SK-N-SH treated with all-trans-retinoic acid at 6 μM for 48 hours (cell line): ENCODE results near the gene NAA15.
"Not testable (repeated sequence)": the region's sequence is repeated elsewhere in the genome, so short reads cannot be mapped to it uniquely, and the experiment has no call there.

ENCODE experiments used
- ATAC-seq: fragments of 200-7000 bp; cut with Tn5 transposase; 3 replicates; pipeline ENCODE4 v1.9.1; 2020; ENCODE audit warnings: mild to moderate bottlenecking, moderate library complexity
- BACH2 ChIP-seq: fragments of 250-450 bp; sonication (Bioruptor Pico); IDR thresholded peaks from 2 replicates; pipeline ENCODE4 v1.9.0; 2021; ENCODE audit warnings: mild to moderate bottlenecking, borderline replicate concordance
- CSDC2 ChIP-seq: fragments of 250-450 bp; sonication (Bioruptor Pico); IDR thresholded peaks from 2 replicates; pipeline ENCODE4 v1.5.0; 2020; ENCODE audit warnings: mild to moderate bottlenecking, moderate library complexity
- CSRNP3 ChIP-seq: fragments of 250-450 bp; sonication (Bioruptor Pico); IDR thresholded peaks from 2 replicates; pipeline ENCODE4 v1.5.1; 2021; ENCODE audit warnings: mild to moderate bottlenecking, moderate library complexity
- ESRRG ChIP-seq: fragments of 250-450 bp; sonication (Bioruptor Pico); IDR thresholded peaks from 2 replicates; pipeline ENCODE4 v1.6.1; 2021; ENCODE audit warnings: mild to moderate bottlenecking
- GLIS3 ChIP-seq: fragments of 250-450 bp; sonication (Bioruptor Pico); IDR thresholded peaks from 2 replicates; pipeline ENCODE4 v1.5.0; 2020; ENCODE audit warnings: mild to moderate bottlenecking, moderate library complexity
- ISL1 ChIP-seq: fragments of 250-450 bp; sonication (Bioruptor Pico); IDR thresholded peaks from 2 replicates; pipeline ENCODE4 v2.1.2; 2022; ENCODE audit warnings: mild to moderate bottlenecking, moderate library complexity
- OSR1 ChIP-seq: fragments of 250-450 bp; sonication (Bioruptor Pico); IDR thresholded peaks from 2 replicates; pipeline ENCODE4 v1.8.0; 2022; ENCODE audit warnings: moderate library complexity, mild to moderate bottlenecking, inconsistent platforms
- PPARA ChIP-seq: fragments of 250-450 bp; sonication (Bioruptor Pico); IDR thresholded peaks from 2 replicates; pipeline ENCODE4 v1.5.0; 2020; ENCODE audit warnings: mild to moderate bottlenecking, borderline replicate concordance
- RARB ChIP-seq: fragments of 250-450 bp; sonication (Bioruptor Pico); IDR thresholded peaks from 2 replicates; pipeline ENCODE4 v1.8.0; 2021; ENCODE audit warnings: mild to moderate bottlenecking, moderate library complexity
- SNAI2 ChIP-seq: fragments of 250-450 bp; sonication (Bioruptor Pico); IDR thresholded peaks from 2 replicates; pipeline ENCODE4 v1.5.0; 2020; ENCODE audit warnings: mild to moderate bottlenecking, moderate library complexity
- TCF4 ChIP-seq: fragments of 250-450 bp; sonication (Bioruptor Pico); IDR thresholded peaks from 2 replicates; pipeline ENCODE4 v1.8.0; 2021; ENCODE audit warnings: mild to moderate bottlenecking, moderate library complexity, borderline replicate concordance
- TOX ChIP-seq: fragments of 250-450 bp; sonication (Bioruptor Pico); IDR thresholded peaks from 2 replicates; pipeline ENCODE4 v1.8.0; 2021; ENCODE audit warnings: mild to moderate bottlenecking, moderate library complexity, borderline replicate concordance
- TSHZ2 ChIP-seq: fragments of 250-450 bp; sonication (Bioruptor Pico); IDR thresholded peaks from 2 replicates; pipeline ENCODE4 v1.5.0; 2020; ENCODE audit warnings: mild to moderate bottlenecking, moderate library complexity
- ZC3H10 ChIP-seq: fragments of 250-450 bp; sonication (Bioruptor Pico); IDR thresholded peaks from 2 replicates; pipeline ENCODE4 v1.5.1; 2021; ENCODE audit warnings: mild to moderate bottlenecking, moderate library complexity
- ZNF565 ChIP-seq: fragments of 450-650 bp; formaldehyde crosslinking; conservative IDR thresholded peaks from 2 replicates; pipeline ENCODE4 v1.5.0; 2020; ENCODE audit warnings: low read depth, mild to moderate bottlenecking, moderate library complexity
- ZNF70 ChIP-seq: fragments of 450-650 bp; formaldehyde crosslinking; IDR thresholded peaks from 2 replicates; pipeline ENCODE4 v1.5.0; 2020; ENCODE audit warnings: mild to moderate bottlenecking, moderate library complexity
- ZNF8 ChIP-seq: fragments of 450-650 bp; formaldehyde crosslinking; IDR thresholded peaks from 2 replicates; pipeline ENCODE4 v1.5.0; 2020; ENCODE audit warnings: mild to moderate bottlenecking, moderate library complexity
- TF ChIP-seq, protein P1 (sequence below): fragments of 250-450 bp; sonication (Bioruptor Pico); IDR thresholded peaks from 2 replicates; pipeline ENCODE4 v1.8.0; 2020; ENCODE audit warnings: mild to moderate bottlenecking, moderate library complexity, borderline replicate concordance
- TF ChIP-seq, protein P2 (sequence below): fragments of 250-450 bp; sonication (Bioruptor Pico); IDR thresholded peaks from 2 replicates; pipeline ENCODE4 v1.5.1; 2020; ENCODE audit warnings: low read depth, mild to moderate bottlenecking, moderate library complexity
- TF ChIP-seq, protein P3 (sequence below): fragments of 250-450 bp; sonication (Bioruptor Pico); IDR thresholded peaks from 2 replicates; pipeline ENCODE4 v1.8.0; 2021; ENCODE audit warnings: low read depth, mild to moderate bottlenecking, moderate library complexity, borderline replicate concordance

NAA15 gene

DNA sequence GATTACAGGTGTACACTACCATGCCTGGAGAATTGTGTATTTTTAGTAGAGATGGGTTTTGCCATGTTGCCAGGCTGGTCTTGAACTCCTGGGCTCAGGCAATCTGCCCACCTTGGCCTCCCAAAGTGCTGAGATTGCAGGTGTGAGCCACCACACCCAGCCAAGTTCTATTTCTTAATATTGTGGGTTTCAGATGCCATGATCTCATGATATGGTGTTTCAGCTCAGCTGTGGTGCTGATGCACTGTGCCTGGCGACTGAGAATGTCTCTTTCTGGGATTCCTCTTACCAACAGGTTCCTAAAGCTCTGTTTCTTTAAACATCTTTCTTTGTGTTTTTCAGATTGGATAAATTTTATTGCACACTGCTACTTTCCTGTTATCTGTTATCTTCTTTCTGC lies 18.3 kb downstream of the NAA15 start:
- ATAC-seq, result no peak
- TF ChIP-seq CSRNP3 (CRISPR knock-in tag) (no peak), TCF4 (CRISPR knock-in tag) (no peak), TOX (CRISPR knock-in tag) (no peak), GLIS3 (CRISPR knock-in tag) (no peak), BACH2 (no peak), CSDC2 (no peak), ZNF565 (CRISPR knock-in tag) (no peak), RARB (CRISPR knock-in tag) (no peak), ISL1 (CRISPR knock-in tag) (no peak), ZNF8 (no peak)
- TF ChIP-seq, protein P1, sequence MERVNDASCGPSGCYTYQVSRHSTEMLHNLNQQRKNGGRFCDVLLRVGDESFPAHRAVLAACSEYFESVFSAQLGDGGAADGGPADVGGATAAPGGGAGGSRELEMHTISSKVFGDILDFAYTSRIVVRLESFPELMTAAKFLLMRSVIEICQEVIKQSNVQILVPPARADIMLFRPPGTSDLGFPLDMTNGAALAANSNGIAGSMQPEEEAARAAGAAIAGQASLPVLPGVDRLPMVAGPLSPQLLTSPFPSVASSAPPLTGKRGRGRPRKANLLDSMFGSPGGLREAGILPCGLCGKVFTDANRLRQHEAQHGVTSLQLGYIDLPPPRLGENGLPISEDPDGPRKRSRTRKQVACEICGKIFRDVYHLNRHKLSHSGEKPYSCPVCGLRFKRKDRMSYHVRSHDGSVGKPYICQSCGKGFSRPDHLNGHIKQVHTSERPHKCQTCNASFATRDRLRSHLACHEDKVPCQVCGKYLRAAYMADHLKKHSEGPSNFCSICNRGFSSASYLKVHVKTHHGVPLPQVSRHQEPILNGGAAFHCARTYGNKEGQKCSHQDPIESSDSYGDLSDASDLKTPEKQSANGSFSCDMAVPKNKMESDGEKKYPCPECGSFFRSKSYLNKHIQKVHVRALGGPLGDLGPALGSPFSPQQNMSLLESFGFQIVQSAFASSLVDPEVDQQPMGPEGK, result no peak
- TF ChIP-seq, protein P2, sequence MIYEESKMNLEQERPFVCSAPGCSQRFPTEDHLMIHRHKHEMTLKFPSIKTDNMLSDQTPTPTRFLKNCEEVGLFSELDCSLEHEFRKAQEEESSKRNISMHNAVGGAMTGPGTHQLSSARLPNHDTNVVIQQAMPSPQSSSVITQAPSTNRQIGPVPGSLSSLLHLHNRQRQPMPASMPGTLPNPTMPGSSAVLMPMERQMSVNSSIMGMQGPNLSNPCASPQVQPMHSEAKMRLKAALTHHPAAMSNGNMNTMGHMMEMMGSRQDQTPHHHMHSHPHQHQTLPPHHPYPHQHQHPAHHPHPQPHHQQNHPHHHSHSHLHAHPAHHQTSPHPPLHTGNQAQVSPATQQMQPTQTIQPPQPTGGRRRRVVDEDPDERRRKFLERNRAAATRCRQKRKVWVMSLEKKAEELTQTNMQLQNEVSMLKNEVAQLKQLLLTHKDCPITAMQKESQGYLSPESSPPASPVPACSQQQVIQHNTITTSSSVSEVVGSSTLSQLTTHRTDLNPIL (CRISPR knock-in tag), result no peak
- TF ChIP-seq, protein P3, sequence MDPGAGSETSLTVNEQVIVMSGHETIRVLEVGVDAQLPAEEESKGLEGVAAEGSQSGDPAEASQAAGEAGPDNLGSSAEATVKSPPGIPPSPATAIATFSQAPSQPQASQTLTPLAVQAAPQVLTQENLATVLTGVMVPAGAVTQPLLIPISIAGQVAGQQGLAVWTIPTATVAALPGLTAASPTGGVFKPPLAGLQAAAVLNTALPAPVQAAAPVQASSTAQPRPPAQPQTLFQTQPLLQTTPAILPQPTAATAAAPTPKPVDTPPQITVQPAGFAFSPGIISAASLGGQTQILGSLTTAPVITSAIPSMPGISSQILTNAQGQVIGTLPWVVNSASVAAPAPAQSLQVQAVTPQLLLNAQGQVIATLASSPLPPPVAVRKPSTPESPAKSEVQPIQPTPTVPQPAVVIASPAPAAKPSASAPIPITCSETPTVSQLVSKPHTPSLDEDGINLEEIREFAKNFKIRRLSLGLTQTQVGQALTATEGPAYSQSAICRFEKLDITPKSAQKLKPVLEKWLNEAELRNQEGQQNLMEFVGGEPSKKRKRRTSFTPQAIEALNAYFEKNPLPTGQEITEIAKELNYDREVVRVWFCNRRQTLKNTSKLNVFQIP, result no peak

DNA sequence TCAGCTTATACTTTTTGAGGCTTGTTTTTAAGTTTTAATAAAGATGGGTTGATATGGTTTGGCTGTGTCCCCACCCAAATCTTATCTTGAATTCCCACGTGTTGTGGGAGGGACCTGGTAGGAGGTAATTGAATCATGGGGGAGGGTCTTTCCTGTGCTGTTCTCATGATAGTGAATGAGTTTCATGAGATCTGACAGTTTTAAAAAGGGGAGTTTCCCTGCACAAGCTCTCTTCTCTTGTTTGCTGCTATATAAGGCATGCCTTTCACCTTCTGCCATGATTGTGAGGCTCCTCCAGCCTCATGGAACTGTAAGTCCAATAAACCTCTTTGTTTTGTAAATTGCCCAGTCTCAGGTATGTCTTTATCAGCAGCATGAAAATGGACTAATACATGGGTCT lies 20.8 kb downstream of the NAA15 start:
- ATAC-seq, result not testable (repeated sequence)

DNA sequence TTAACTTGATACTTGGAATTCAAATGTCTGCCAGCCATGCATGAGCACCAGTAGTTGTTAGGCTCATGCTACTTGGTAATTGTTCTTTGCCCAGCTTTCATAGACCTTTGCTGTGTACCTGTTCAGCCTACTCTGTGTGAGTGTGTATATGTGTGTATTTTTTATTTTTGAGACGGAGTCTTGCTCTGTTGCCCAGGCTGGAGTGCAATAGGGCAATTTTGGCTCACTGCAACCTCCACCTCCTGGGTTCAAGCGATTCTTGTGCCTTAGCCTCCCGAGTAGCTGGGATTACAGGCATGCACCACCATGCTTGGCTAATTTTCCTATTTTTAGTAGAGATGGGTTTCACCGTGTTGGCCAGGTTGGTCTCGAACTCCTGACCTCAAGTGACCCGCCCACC lies 21.2 kb downstream of the NAA15 start:
- not testable (repeated sequence) for ATAC-seq

GRCh38 chr4:139324620-139325019 lies 23.3 kb downstream of the NAA15 start:
- ATAC-seq, result no peak
- TF ChIP-seq ZC3H10 (CRISPR knock-in tag) (no peak), PPARA (CRISPR knock-in tag) (no peak), TCF4 (CRISPR knock-in tag) (no peak), BACH2 (no peak), ISL1 (CRISPR knock-in tag) (no peak), CSDC2 (no peak), ZNF70 (CRISPR knock-in tag) (no peak), ESRRG (CRISPR knock-in tag) (no peak), CSRNP3 (CRISPR knock-in tag) (no peak), TSHZ2 (CRISPR knock-in tag) (no peak), OSR1 (no peak), ZNF565 (CRISPR knock-in tag) (no peak), GLIS3 (CRISPR knock-in tag) (no peak), TOX (CRISPR knock-in tag) (no peak), SNAI2 (CRISPR knock-in tag) (no peak)
- TF ChIP-seq, protein P3, result no peak
- TF ChIP-seq, all 23 proteins: peak for 0
